SK-N-SH treated with all-trans-retinoic acid at 6 μM for 48 hours (cell line): Measurements from ENCODE around the gene KLHL17.

Source experiments
- ATAC-seq: fragments of 200-7000 bp; cut with Tn5 transposase; 3 replicates; pipeline ENCODE4 v1.9.1; 2020; ENCODE audit warnings: mild to moderate bottlenecking, moderate library complexity
- ARNTL ChIP-seq: fragments of 450-650 bp; formaldehyde crosslinking; IDR thresholded peaks from 2 replicates; pipeline ENCODE4 v1.5.0; 2020; ENCODE audit warnings: low read depth, mild to moderate bottlenecking, moderate library complexity, borderline replicate concordance
- CSDC2 ChIP-seq: fragments of 250-450 bp; sonication (Bioruptor Pico); IDR thresholded peaks from 2 replicates; pipeline ENCODE4 v1.5.0; 2020; ENCODE audit warnings: mild to moderate bottlenecking, moderate library complexity
- CSRNP3 ChIP-seq: fragments of 250-450 bp; sonication (Bioruptor Pico); IDR thresholded peaks from 2 replicates; pipeline ENCODE4 v1.5.1; 2021; ENCODE audit warnings: mild to moderate bottlenecking, moderate library complexity
- ESRRG ChIP-seq: fragments of 250-450 bp; sonication (Bioruptor Pico); IDR thresholded peaks from 2 replicates; pipeline ENCODE4 v1.6.1; 2021; ENCODE audit warnings: mild to moderate bottlenecking
- GLIS3 ChIP-seq: fragments of 250-450 bp; sonication (Bioruptor Pico); IDR thresholded peaks from 2 replicates; pipeline ENCODE4 v1.5.0; 2020; ENCODE audit warnings: mild to moderate bottlenecking, moderate library complexity
- ISL1 ChIP-seq: fragments of 250-450 bp; sonication (Bioruptor Pico); IDR thresholded peaks from 2 replicates; pipeline ENCODE4 v2.1.2; 2022; ENCODE audit warnings: mild to moderate bottlenecking, moderate library complexity
- OSR1 ChIP-seq: fragments of 250-450 bp; sonication (Bioruptor Pico); IDR thresholded peaks from 2 replicates; pipeline ENCODE4 v1.8.0; 2022; ENCODE audit warnings: moderate library complexity, mild to moderate bottlenecking, inconsistent platforms
- PATZ1 ChIP-seq: fragments of 250-450 bp; sonication (Bioruptor Pico); IDR thresholded peaks from 2 replicates; pipeline ENCODE4 v1.8.0; 2020; ENCODE audit warnings: mild to moderate bottlenecking, moderate library complexity, borderline replicate concordance
- POU6F1 ChIP-seq: fragments of 250-450 bp; sonication (Bioruptor Pico); IDR thresholded peaks from 2 replicates; pipeline ENCODE4 v1.8.0; 2021; ENCODE audit warnings: low read depth, mild to moderate bottlenecking, moderate library complexity, borderline replicate concordance
- SNAI2 ChIP-seq: fragments of 250-450 bp; sonication (Bioruptor Pico); IDR thresholded peaks from 2 replicates; pipeline ENCODE4 v1.5.0; 2020; ENCODE audit warnings: mild to moderate bottlenecking, moderate library complexity
- TOX ChIP-seq: fragments of 250-450 bp; sonication (Bioruptor Pico); IDR thresholded peaks from 2 replicates; pipeline ENCODE4 v1.8.0; 2021; ENCODE audit warnings: mild to moderate bottlenecking, moderate library complexity, borderline replicate concordance
- TSHZ2 ChIP-seq: fragments of 250-450 bp; sonication (Bioruptor Pico); IDR thresholded peaks from 2 replicates; pipeline ENCODE4 v1.5.0; 2020; ENCODE audit warnings: mild to moderate bottlenecking, moderate library complexity
- ZFP3 ChIP-seq: fragments of 250-450 bp; sonication (Bioruptor Pico); IDR thresholded peaks from 2 replicates; pipeline ENCODE4 v1.5.0; 2020; ENCODE audit warnings: mild to moderate bottlenecking, moderate library complexity
- ZFP30 ChIP-seq: fragments of 450-650 bp; formaldehyde crosslinking; IDR thresholded peaks from 2 replicates; pipeline ENCODE4 v1.5.0; 2022; ENCODE audit warnings: mild to moderate bottlenecking, moderate library complexity
- ZNF565 ChIP-seq: fragments of 450-650 bp; formaldehyde crosslinking; conservative IDR thresholded peaks from 2 replicates; pipeline ENCODE4 v1.5.0; 2020; ENCODE audit warnings: low read depth, mild to moderate bottlenecking, moderate library complexity
- ZNF70 ChIP-seq: fragments of 450-650 bp; formaldehyde crosslinking; IDR thresholded peaks from 2 replicates; pipeline ENCODE4 v1.5.0; 2020; ENCODE audit warnings: mild to moderate bottlenecking, moderate library complexity

Gene KLHL17

GRCh38 chr1:981491-981954 lies 21.1 kb downstream of the KLHL17 start:
- no peak for ATAC-seq
- TF ChIP-seq ARNTL (CRISPR knock-in tag) (no peak), TOX (CRISPR knock-in tag) (no peak), GLIS3 (CRISPR knock-in tag) (no peak), PATZ1 (CRISPR knock-in tag) (no peak), ESRRG (CRISPR knock-in tag) (no peak)

GRCh38 chr1:981955-982558 lies 21.7 kb downstream of the KLHL17 start, which contains the start of gene PERM1:
Gene PERM1 (minus strand): TSS chr1:982093. CDS start chr1:981029, 1,064 bp downstream.
- TF ChIP-seq TSHZ2 (CRISPR knock-in tag) = no peak
- no peak for TF ChIP-seq POU6F1
- no peak for TF ChIP-seq CSRNP3 (CRISPR knock-in tag)
- TF ChIP-seq ISL1 (CRISPR knock-in tag) = no peak
- no peak for TF ChIP-seq GLIS3 (CRISPR knock-in tag)
- TF ChIP-seq OSR1 (CRISPR knock-in tag) = no peak
- no peak for TF ChIP-seq ZFP3 (CRISPR knock-in tag)
- TF ChIP-seq ZNF70 = no peak
- no peak for TF ChIP-seq PATZ1 (CRISPR knock-in tag)
- no peak for TF ChIP-seq ZFP30 (CRISPR knock-in tag)
- TF ChIP-seq ZNF565 (CRISPR knock-in tag) = no peak
- TF ChIP-seq SNAI2 (CRISPR knock-in tag) = no peak
- TF ChIP-seq, all 23 proteins: peak for 0

GRCh38 chr1:982765-983436 lies 22.5 kb downstream of the KLHL17 start:
- TF ChIP-seq CSDC2 (CRISPR knock-in tag) (no peak), TSHZ2 (CRISPR knock-in tag) (no peak)
- no peak for ATAC-seq

More at GRCh38 chr1:981955-982558, 21.7 kb downstream of the KLHL17 start, which contains the start of gene PERM1:
- ATAC-seq = no peak
